Brain microvascular endothelial cell (primary cell): Measurements from ENCODE around the gene PFKFB3.

Experiments used
- DNase-seq: peaks from one replicate; pipeline ENCODE4 v3.0.0-alpha.2; 2020
- H3K27ac ChIP-seq: fragments of 250-450 bp; sonication (Bioruptor Pico); 2 replicates; pipeline ENCODE4 v1.5.1; 2020; ENCODE audit warnings: mild to moderate bottlenecking, moderate library complexity
- H3K27me3 ChIP-seq: fragments of 250-450 bp; sonication (Bioruptor Pico); replicated peaks from 2 replicates; pipeline ENCODE4 v1.5.1; 2020; ENCODE audit warnings: mild to moderate bottlenecking
- H3K36me3 ChIP-seq: fragments of 250-450 bp; sonication (Bioruptor Pico); replicated peaks from 2 replicates; pipeline ENCODE4 v1.5.1; 2020; ENCODE audit warnings: mild to moderate bottlenecking
- H3K4me3 ChIP-seq: 2 replicates; pipeline ENCODE4 v1.5.1; 2011; ENCODE audit warnings: low read depth, mild to moderate bottlenecking, control low read depth, low read length, moderate library complexity
- CTCF ChIP-seq: IDR thresholded peaks from 2 replicates; pipeline ENCODE4 v1.5.1; 2011; ENCODE audit warnings: low read depth, mild to moderate bottlenecking, moderate library complexity, low read length, control low read depth, inconsistent platforms; ENCODE audit errors: missing control alignments
- in situ Hi-C: cut with HindIII; loops from 2 replicates; pipeline ENCODE4 v1.10.0; 2017; ENCODE audit warnings: low sequenced_read_pairs, low pct_ligation_motif_present

PFKFB3 gene

GRCh38 chr10:6220418-6221191 lies 17.9 kb downstream of the PFKFB3 start:
- no peak for TF ChIP-seq CTCF
- Histone ChIP-seq H3K27me3 (no peaks in the 10 kb centered on the region), H3K27ac (no peak overlapping the region), H3K4me3 (no peak overlapping the region), H3K36me3 (peaks cover 70% of the 10 kb centered on the region)
- in situ Hi-C loops = no loop called here
- DNase-seq = no peak

GRCh38 chr10:6221192-6221940 lies 18.6 kb downstream of the PFKFB3 start:
- TF ChIP-seq CTCF = no peak
- peaks cover 77% of the 10 kb centered on the region for H3K36me3 ChIP-seq
- no peak overlapping the region for H3K27ac ChIP-seq
- H3K27me3 ChIP-seq = no peaks in the 10 kb centered on the region
- H3K4me3 ChIP-seq = no peak overlapping the region
- no peak for DNase-seq
- in situ Hi-C loops = no loop called here

- H3K36me3 ChIP-seq = peaks cover 77% of the 10 kb centered on the region
- H3K27ac ChIP-seq = no peak overlapping the region
- H3K27me3 ChIP-seq = no peaks in the 10 kb centered on the region
- in situ Hi-C loops = no loop called here
- DNase-seq = no peak
- TF ChIP-seq CTCF = no peak
- H3K4me3 ChIP-seq = no peak overlapping the region
Measured at GRCh38 chr10:6221971-6222751, 19.4 kb downstream of the PFKFB3 start.

GRCh38 chr10:6222755-6223154 lies 20.0 kb downstream of the PFKFB3 start:
- in situ Hi-C loops = no loop called here
- Histone ChIP-seq H3K27me3 (no peaks in the 10 kb centered on the region), H3K27ac (no peak overlapping the region), H3K4me3 (no peak overlapping the region), H3K36me3 (peaks cover 79% of the 10 kb centered on the region)
- TF ChIP-seq CTCF = no peak
- DNase-seq = no peak

- peaks cover 79% of the 10 kb centered on the region for H3K36me3 ChIP-seq
- in situ Hi-C loops = no loop called here
- no peak overlapping the region for H3K4me3 ChIP-seq
- no peaks in the 10 kb centered on the region for H3K27me3 ChIP-seq
- no peak for DNase-seq
- H3K27ac ChIP-seq = no peak overlapping the region
- TF ChIP-seq CTCF = no peak
Measured at GRCh38 chr10:6223981-6224380, 21.2 kb downstream of the PFKFB3 start.
